SU-DHL-6 (cell line): ENCODE measurements around the gene OXCT2.

ENCODE experiments used
- EZH2phosphoT487 ChIP-seq: fragments of 200-600 bp; sonication (generic), shearing (Covaris generic); conservative IDR thresholded peaks from 2 replicates; pipeline ENCODE4 v1.6.1; 2018; ENCODE audit warnings: mild to moderate bottlenecking, antibody characterized with exemption, low read length, moderate library complexity, mixed read lengths
- TF ChIP-seq, protein P1 (sequence below): fragments of 200-600 bp; sonication (generic); IDR thresholded peaks from one replicate; pipeline ENCODE4 v1.5.1; 2017; ENCODE audit warnings: antibody characterized with exemption, mild to moderate bottlenecking, low read length, moderate library complexity; ENCODE audit not compliant: insufficient read depth, poor library complexity, severe bottlenecking

GRCh38 chr1:39776886-39777285 is 5.7 kb upstream of the OXCT2 start:
- TF ChIP-seq, protein P1, sequence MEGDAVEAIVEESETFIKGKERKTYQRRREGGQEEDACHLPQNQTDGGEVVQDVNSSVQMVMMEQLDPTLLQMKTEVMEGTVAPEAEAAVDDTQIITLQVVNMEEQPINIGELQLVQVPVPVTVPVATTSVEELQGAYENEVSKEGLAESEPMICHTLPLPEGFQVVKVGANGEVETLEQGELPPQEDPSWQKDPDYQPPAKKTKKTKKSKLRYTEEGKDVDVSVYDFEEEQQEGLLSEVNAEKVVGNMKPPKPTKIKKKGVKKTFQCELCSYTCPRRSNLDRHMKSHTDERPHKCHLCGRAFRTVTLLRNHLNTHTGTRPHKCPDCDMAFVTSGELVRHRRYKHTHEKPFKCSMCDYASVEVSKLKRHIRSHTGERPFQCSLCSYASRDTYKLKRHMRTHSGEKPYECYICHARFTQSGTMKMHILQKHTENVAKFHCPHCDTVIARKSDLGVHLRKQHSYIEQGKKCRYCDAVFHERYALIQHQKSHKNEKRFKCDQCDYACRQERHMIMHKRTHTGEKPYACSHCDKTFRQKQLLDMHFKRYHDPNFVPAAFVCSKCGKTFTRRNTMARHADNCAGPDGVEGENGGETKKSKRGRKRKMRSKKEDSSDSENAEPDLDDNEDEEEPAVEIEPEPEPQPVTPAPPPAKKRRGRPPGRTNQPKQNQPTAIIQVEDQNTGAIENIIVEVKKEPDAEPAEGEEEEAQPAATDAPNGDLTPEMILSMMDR, result no peak
- TF ChIP-seq EZH2phosphoT487, result no peak
